Cardiac muscle cell (in vitro differentiated cells and primary cell): Measurements from ENCODE around the gene SEC14L6. TPM values are rescaled to one million over a fixed set of nuclear protein-coding genes. Genes with fewer than 3 reads are reported as not detected.
"Not testable (repeated sequence)": the region's sequence is repeated elsewhere in the genome, so short reads cannot be mapped to it uniquely, and the experiment has no call there.

ENCODE experiments used
- DNase-seq, 2 donors: peaks; one replicate each; pipeline versions ENCODE4 v3.0.0 to v3.0.0-alpha.2; 2010 to 2017; ENCODE audit warnings: low read depth in 1 of 2, low spot score in 1 of 2
- H3K27ac ChIP-seq: fragments of 200-600 bp; sonication (generic); 2 replicates; pipeline ENCODE4 v1.5.1; 2016
- H3K27me3 ChIP-seq: fragments of 200-600 bp; sonication (generic); 2 replicates; pipeline ENCODE4 v1.6.0; 2016; ENCODE audit warnings: control low read depth
- H3K36me3 ChIP-seq: fragments of 200-600 bp; sonication (generic); 2 replicates; pipeline ENCODE4 v1.5.1; 2016; ENCODE audit warnings: control low read depth
- H3K4me1 ChIP-seq: fragments of 200-600 bp; sonication (generic); 2 replicates; pipeline ENCODE4 v1.8.1; 2017; ENCODE audit warnings: low read depth, mild to moderate bottlenecking, mixed run types
- H3K4me3 ChIP-seq: fragments of 200-600 bp; sonication (generic); 2 replicates; pipeline ENCODE4 v1.5.1; 2016; ENCODE audit warnings: mild to moderate bottlenecking
- H3K9me3 ChIP-seq: fragments of 200-600 bp; sonication (generic); 2 replicates; pipeline ENCODE4 v1.5.1; 2017; ENCODE audit warnings: low read depth, mild to moderate bottlenecking, control low read depth
- polyA plus RNA-seq: library from polyadenylated mRNA; unstranded; fragments of >200 nt; fragmentation: Nextera tagmentation; extraction: Ambion mirVana; gene quantifications from 2 replicates; pipeline ENCODE4 v1.2.1, GENCODE V29; 2016
- total RNA-seq: library from RNA; depleted of rRNA; stranded (reverse); fragments of >200 nt; gene quantifications from 2 replicates; pipeline ENCODE4 v1.2.3, GENCODE V29; 2016
- TF ChIP-seq, protein P1 (sequence below): IDR thresholded peaks from 2 replicates; pipeline ENCODE4 v1.5.1; 2012; ENCODE audit warnings: low read depth, mild to moderate bottlenecking, low read length

SEC14L6 gene
- total RNA-seq (2.4 and 4.7 TPM in 2 replicates), polyA plus RNA-seq (1.2 and 2.2 TPM in 2 replicates)

GRCh38 chr22:30546616-30547015 is at the start of gene SEC14L6:
SEC14L6 (minus strand) TSS chr22:30546741; CDS start chr22:30546682, 59 bp downstream.
- DNase-seq: no peak
- no peak within 1 kb of the TSS for H3K27ac ChIP-seq
- no peaks in the 10 kb centered on the region for H3K9me3 ChIP-seq
- H3K4me1 ChIP-seq: no peaks in the 10 kb centered on the region
- peaks cover 9% of the 10 kb centered on the region for H3K27me3 ChIP-seq
- H3K36me3 ChIP-seq: no peaks in the 10 kb centered on the region
- TF ChIP-seq, protein P1, sequence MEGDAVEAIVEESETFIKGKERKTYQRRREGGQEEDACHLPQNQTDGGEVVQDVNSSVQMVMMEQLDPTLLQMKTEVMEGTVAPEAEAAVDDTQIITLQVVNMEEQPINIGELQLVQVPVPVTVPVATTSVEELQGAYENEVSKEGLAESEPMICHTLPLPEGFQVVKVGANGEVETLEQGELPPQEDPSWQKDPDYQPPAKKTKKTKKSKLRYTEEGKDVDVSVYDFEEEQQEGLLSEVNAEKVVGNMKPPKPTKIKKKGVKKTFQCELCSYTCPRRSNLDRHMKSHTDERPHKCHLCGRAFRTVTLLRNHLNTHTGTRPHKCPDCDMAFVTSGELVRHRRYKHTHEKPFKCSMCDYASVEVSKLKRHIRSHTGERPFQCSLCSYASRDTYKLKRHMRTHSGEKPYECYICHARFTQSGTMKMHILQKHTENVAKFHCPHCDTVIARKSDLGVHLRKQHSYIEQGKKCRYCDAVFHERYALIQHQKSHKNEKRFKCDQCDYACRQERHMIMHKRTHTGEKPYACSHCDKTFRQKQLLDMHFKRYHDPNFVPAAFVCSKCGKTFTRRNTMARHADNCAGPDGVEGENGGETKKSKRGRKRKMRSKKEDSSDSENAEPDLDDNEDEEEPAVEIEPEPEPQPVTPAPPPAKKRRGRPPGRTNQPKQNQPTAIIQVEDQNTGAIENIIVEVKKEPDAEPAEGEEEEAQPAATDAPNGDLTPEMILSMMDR: no peak
- no peak within 1 kb of the TSS for H3K4me3 ChIP-seq

- DNase-seq: no peak
- no peaks in the 10 kb centered on the region for H3K9me3 ChIP-seq
- TF ChIP-seq, protein P1: no peak
- H3K36me3 ChIP-seq: no peaks in the 10 kb centered on the region
- peaks cover 18% of the 10 kb centered on the region for H3K27me3 ChIP-seq
- H3K4me3 ChIP-seq: no peak overlapping the region
- H3K4me1 ChIP-seq: no peaks in the 10 kb centered on the region
- H3K27ac ChIP-seq: no peak overlapping the region
Measured at GRCh38 chr22:30596199-30596598, 49.7 kb upstream of the SEC14L6 start.

- peaks cover 11% of the 10 kb centered on the region for H3K36me3 ChIP-seq
Measured at GRCh38 chr22:30592360-30592713, 45.8 kb upstream of the SEC14L6 start.

DNA sequence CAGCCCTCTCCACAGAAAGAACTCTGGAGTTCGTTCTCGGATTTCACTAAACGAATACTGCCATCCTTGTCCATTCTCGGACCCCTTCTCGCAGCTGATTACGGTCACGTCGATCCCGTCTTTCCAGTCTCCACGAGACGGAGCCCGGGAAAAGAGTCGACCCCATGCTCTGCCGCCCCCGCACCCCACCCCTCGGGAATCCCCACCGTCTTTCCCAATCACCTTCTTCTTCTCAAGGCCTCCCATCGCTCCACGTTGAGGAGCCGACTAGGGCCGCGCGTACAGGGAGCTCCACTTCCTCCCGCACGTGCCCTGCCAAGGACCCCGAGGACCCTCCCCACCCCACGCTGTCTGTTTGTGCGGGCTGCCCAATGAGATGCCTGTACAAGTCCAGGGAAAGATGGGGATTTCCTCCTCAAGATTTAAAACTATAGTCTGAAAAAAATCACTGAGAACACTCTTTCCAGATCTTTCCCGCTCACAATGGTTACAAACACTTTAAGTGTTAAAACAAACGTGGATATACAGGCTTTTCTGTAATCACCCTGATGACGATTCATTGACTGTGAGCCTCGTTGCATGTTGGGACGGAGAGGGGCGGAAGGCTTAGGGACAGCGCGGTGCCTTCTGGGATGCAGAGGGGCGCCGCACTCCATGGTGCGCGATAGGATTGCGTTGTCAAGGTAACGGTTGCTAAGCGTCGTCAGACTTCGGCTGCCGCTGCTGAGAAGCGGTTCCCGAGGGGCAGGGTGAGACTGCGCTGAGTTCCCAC is 45.2 kb upstream of the SEC14L6 start, which contains the start of gene PES1:
Gene PES1 (minus strand): TSS at position 323 of the 772 bp plus-strand sequence. CDS start 77 bp downstream, at position 246.
- TF ChIP-seq, protein P1: no peak
- peak within 1 kb of the TSS; percentile 92 for H3K27ac ChIP-seq

More at GRCh38 chr22:30592360-30592713, 45.8 kb upstream of the SEC14L6 start:
- not testable (repeated sequence) for H3K4me1 ChIP-seq, H3K27ac ChIP-seq, H3K9me3 ChIP-seq, DNase-seq
- Histone ChIP-seq H3K4me3 (peak overlapping the region; percentile 6), H3K27me3 (peaks cover 18% of the 10 kb centered on the region)

GRCh38 chr22:30591191-30591587 is 44.6 kb upstream of the SEC14L6 start:
- H3K27ac ChIP-seq: peak overlapping the region; percentile 92
- H3K4me3 ChIP-seq: peak overlapping the region; percentile 62
- H3K27me3 ChIP-seq: peaks cover 18% of the 10 kb centered on the region
- H3K4me1 ChIP-seq: peaks cover 7% of the 10 kb centered on the region
- DNase-seq: peak in 1 of 2 donors; percentile 56
- TF ChIP-seq, protein P1: no peak
- H3K36me3 ChIP-seq: peaks cover 22% of the 10 kb centered on the region
- H3K9me3 ChIP-seq: no peaks in the 10 kb centered on the region

More for the DNA sequence above, 45.2 kb upstream of the SEC14L6 start, which contains the start of gene PES1:
- H3K9me3 ChIP-seq: no peaks in the 10 kb centered on the region
- peaks cover 18% of the 10 kb centered on the region for H3K27me3 ChIP-seq
- H3K36me3 ChIP-seq: peaks cover 17% of the 10 kb centered on the region
- peaks cover 7% of the 10 kb centered on the region for H3K4me1 ChIP-seq
- peak within 1 kb of the TSS; percentile 62 for H3K4me3 ChIP-seq
- DNase-seq: peak; percentile 100

GRCh38 chr22:30586414-30586813 is 39.9 kb upstream of the SEC14L6 start:
- DNase-seq: no peak
- TF ChIP-seq, protein P1: no peak
- H3K27ac ChIP-seq: no peak overlapping the region

More at GRCh38 chr22:30586414-30586813, 39.9 kb upstream of the SEC14L6 start:
- Histone ChIP-seq H3K27me3 (no peaks in the 10 kb centered on the region), H3K9me3 (no peaks in the 10 kb centered on the region), H3K4me1 (peaks cover 7% of the 10 kb centered on the region), H3K36me3 (peaks cover 40% of the 10 kb centered on the region), H3K4me3 (no peak overlapping the region)
